Thyroid gland (tissue), 4 donors: ENCODE data around the gene GLRX.

Experiments
- POLR2A ChIP-seq, 2 donors: fragments of 450-650 bp; IDR thresholded peaks; one replicate each; pipeline ENCODE4 v1.6.1; 2017; ENCODE audit warnings: antibody characterized with exemption in 2 of 2, mild to moderate bottlenecking in 2 of 2, moderate library complexity in 1 of 2
- TF ChIP-seq, protein P1 (sequence below), 6 experiments: fragments of 200-600 bp in 3 of 6; fragments of 450-650 bp in 3 of 6; sonication (generic) in 3 of 6; IDR thresholded peaks; one replicate each; pipeline ENCODE4 v1.5.1; 2016 to 2019; ENCODE audit warnings: antibody characterized with exemption in 6 of 6, mild to moderate bottlenecking in 2 of 6, inconsistent platforms in 1 of 6, moderate library complexity in 1 of 6

DNA sequence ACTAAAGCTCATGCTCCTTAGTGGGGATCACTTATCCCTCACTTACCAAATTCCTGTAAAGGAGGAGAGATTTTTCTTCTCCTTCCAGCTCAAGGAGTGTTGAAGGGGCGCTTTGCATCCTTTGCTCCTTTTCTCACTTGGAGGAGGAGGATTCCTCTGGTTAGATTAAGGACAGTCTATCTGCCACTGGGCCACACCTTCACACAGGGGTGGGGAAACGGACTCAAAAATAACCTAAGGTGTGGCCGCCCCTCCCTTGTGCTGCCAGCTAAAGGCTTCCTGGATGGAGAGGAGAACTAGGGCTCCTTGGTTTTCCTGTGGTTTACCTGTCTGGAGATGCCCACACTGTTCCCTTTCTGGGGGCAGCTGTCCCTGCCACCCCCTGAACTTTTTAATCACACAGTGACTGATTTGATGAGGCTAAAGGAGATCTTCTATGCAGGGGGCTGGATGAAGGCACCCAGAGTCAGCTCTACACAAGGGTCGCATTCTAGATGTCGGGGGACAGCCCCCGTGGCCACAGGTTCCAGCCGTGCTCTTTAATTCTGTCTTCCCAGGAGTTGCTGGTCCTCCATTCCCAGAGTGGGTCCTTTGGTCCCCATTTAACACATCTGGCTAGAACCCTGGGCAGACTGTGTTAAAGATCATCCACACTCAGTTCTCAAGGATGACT lies 14.4 kb downstream of the GLRX start:
- TF ChIP-seq, protein P1, sequence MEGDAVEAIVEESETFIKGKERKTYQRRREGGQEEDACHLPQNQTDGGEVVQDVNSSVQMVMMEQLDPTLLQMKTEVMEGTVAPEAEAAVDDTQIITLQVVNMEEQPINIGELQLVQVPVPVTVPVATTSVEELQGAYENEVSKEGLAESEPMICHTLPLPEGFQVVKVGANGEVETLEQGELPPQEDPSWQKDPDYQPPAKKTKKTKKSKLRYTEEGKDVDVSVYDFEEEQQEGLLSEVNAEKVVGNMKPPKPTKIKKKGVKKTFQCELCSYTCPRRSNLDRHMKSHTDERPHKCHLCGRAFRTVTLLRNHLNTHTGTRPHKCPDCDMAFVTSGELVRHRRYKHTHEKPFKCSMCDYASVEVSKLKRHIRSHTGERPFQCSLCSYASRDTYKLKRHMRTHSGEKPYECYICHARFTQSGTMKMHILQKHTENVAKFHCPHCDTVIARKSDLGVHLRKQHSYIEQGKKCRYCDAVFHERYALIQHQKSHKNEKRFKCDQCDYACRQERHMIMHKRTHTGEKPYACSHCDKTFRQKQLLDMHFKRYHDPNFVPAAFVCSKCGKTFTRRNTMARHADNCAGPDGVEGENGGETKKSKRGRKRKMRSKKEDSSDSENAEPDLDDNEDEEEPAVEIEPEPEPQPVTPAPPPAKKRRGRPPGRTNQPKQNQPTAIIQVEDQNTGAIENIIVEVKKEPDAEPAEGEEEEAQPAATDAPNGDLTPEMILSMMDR (IDR thresholded peaks at IDR 0.05): no peak
- TF ChIP-seq POLR2A (IDR thresholded peaks at IDR 0.05): no peak
